WTC11 (cell line): ENCODE results near the gene RIN1.

Source experiments
- ELF4 ChIP-seq: sonication (generic); formaldehyde crosslinking; IDR thresholded peaks from 2 replicates; pipeline ENCODE4 v1.8.1; 2022; ENCODE audit warnings: low read depth, mild to moderate bottlenecking, moderate library complexity, missing genetic modification reagents
- FOXJ3 ChIP-seq: sonication (generic); formaldehyde crosslinking; IDR thresholded peaks from 2 replicates; pipeline ENCODE4 v1.9.0; 2021; ENCODE audit warnings: missing genetic modification reagents, mild to moderate bottlenecking, borderline replicate concordance
- NFYB ChIP-seq: sonication (generic); formaldehyde crosslinking; conservative IDR thresholded peaks from 2 replicates; pipeline ENCODE4 v1.8.0; 2022; ENCODE audit warnings: low read depth, missing genetic modification reagents
- TCF7 ChIP-seq: sonication (generic); formaldehyde crosslinking; IDR thresholded peaks from 2 replicates; pipeline ENCODE4 v1.8.0; 2022; ENCODE audit warnings: mild to moderate bottlenecking, low read depth, missing genetic modification reagents, moderate library complexity
- ZBTB21 ChIP-seq: sonication (generic); formaldehyde crosslinking; IDR thresholded peaks from 2 replicates; pipeline ENCODE4 v1.8.1; 2023; ENCODE audit warnings: mild to moderate bottlenecking, missing genetic modification reagents, borderline replicate concordance
- ZNF232 ChIP-seq: sonication (generic); formaldehyde crosslinking; IDR thresholded peaks from 2 replicates; pipeline ENCODE4 v1.8.0; 2022; ENCODE audit warnings: mild to moderate bottlenecking, missing genetic modification reagents
- TF ChIP-seq, protein P1 (sequence below): fragments of 200-600 bp; IDR thresholded peaks from 2 replicates; pipeline ENCODE4 v1.8.0; 2022; ENCODE audit warnings: antibody characterized with exemption
- TF ChIP-seq, protein P2 (sequence below): sonication (generic); formaldehyde crosslinking; IDR thresholded peaks from 2 replicates; pipeline ENCODE4 v1.8.1; 2022; ENCODE audit warnings: low read depth, mild to moderate bottlenecking, moderate library complexity, missing genetic modification reagents, borderline replicate concordance
- TF ChIP-seq, protein P3 (sequence below): sonication (generic); formaldehyde crosslinking; IDR thresholded peaks from 2 replicates; pipeline ENCODE4 v1.8.1; 2022; ENCODE audit warnings: mild to moderate bottlenecking, moderate library complexity, missing genetic modification reagents
- TF ChIP-seq, protein P4 (sequence below): sonication (generic); formaldehyde crosslinking; IDR thresholded peaks from 2 replicates; pipeline ENCODE4 v1.8.1; 2023; ENCODE audit warnings: mild to moderate bottlenecking, missing genetic modification reagents, moderate library complexity
- TF ChIP-seq, protein P5 (sequence below): fragments of 250-450 bp; sonication (Bioruptor Pico); IDR thresholded peaks from 2 replicates; pipeline ENCODE4 v1.9.0; 2021; ENCODE audit warnings: mild to moderate bottlenecking

DNA sequence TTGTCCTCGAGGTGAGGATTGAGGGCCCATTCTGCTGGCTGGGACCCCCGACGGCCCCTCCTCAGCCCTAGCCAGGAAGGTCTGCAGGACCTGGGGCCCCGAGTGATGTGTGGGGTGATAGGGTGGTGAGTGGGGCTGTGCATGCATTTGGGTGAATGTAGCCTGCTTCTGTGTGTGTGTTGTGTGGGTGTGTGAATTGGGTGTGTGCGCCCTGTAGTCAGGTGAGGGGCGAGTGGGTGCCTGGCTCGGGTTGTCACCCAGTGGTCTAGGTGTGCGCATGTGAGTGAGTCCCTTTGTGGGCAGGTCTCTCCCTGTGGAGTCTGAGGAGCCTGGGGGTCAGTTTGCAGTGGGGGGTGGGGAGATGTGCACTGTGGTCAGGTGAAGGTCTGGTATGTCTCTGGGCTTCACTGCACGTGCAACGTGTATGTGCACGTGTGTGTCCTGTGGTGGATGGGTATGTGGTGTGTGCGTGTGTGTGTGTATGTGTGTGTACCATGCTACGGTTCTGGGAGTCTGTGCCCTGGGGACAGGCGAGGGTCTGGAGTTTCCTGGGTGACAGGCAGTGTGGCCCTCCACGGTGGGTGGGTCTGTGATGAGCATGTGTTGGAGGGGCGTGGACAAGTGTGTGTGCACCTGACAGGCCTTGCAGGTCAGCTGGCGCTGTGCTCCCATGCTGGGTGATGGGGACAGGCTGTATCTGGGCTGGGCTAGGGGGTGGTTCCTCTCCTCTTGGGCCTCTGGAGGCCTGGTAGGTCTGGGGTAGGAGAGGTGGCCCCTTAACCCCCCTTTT is 43.5 kb downstream of the RIN1 start:
- TF ChIP-seq, protein P1, sequence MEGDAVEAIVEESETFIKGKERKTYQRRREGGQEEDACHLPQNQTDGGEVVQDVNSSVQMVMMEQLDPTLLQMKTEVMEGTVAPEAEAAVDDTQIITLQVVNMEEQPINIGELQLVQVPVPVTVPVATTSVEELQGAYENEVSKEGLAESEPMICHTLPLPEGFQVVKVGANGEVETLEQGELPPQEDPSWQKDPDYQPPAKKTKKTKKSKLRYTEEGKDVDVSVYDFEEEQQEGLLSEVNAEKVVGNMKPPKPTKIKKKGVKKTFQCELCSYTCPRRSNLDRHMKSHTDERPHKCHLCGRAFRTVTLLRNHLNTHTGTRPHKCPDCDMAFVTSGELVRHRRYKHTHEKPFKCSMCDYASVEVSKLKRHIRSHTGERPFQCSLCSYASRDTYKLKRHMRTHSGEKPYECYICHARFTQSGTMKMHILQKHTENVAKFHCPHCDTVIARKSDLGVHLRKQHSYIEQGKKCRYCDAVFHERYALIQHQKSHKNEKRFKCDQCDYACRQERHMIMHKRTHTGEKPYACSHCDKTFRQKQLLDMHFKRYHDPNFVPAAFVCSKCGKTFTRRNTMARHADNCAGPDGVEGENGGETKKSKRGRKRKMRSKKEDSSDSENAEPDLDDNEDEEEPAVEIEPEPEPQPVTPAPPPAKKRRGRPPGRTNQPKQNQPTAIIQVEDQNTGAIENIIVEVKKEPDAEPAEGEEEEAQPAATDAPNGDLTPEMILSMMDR = no peak
- TF ChIP-seq FOXJ3 (CRISPR knock-in tag) (no peak), ELF4 (CRISPR knock-in tag) (no peak), ZNF232 (CRISPR knock-in tag) (no peak), NFYB (CRISPR knock-in tag) (no peak), ZBTB21 (no peak), TCF7 (CRISPR knock-in tag) (no peak)
- TF ChIP-seq, protein P2, sequence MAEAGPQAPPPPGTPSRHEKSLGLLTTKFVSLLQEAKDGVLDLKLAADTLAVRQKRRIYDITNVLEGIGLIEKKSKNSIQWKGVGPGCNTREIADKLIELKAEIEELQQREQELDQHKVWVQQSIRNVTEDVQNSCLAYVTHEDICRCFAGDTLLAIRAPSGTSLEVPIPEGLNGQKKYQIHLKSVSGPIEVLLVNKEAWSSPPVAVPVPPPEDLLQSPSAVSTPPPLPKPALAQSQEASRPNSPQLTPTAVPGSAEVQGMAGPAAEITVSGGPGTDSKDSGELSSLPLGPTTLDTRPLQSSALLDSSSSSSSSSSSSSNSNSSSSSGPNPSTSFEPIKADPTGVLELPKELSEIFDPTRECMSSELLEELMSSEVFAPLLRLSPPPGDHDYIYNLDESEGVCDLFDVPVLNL = no peak
- TF ChIP-seq, protein P3, sequence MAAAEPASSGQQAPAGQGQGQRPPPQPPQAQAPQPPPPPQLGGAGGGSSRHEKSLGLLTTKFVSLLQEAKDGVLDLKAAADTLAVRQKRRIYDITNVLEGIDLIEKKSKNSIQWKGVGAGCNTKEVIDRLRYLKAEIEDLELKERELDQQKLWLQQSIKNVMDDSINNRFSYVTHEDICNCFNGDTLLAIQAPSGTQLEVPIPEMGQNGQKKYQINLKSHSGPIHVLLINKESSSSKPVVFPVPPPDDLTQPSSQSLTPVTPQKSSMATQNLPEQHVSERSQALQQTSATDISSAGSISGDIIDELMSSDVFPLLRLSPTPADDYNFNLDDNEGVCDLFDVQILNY = no peak
- TF ChIP-seq, protein P4, sequence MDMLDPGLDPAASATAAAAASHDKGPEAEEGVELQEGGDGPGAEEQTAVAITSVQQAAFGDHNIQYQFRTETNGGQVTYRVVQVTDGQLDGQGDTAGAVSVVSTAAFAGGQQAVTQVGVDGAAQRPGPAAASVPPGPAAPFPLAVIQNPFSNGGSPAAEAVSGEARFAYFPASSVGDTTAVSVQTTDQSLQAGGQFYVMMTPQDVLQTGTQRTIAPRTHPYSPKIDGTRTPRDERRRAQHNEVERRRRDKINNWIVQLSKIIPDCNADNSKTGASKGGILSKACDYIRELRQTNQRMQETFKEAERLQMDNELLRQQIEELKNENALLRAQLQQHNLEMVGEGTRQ (CRISPR knock-in tag) = no peak
- TF ChIP-seq, protein P5, sequence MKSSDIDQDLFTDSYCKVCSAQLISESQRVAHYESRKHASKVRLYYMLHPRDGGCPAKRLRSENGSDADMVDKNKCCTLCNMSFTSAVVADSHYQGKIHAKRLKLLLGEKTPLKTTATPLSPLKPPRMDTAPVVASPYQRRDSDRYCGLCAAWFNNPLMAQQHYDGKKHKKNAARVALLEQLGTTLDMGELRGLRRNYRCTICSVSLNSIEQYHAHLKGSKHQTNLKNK = no peak
